PC-3 (cell line): Measurements from ENCODE around the gene CDX2. TPM values are rescaled to one million over a fixed set of nuclear protein-coding genes. Genes with fewer than 3 reads are reported as not detected.

Experiments
- ATAC-seq: fragments of 200-7000 bp; cut with Tn5 transposase; 2 replicates; pipeline ENCODE4 v1.9.1; 2020; ENCODE audit warnings: mild to moderate bottlenecking, moderate library complexity
- BruUV-seq: library from RNA; stranded (reverse); fragments of 400-500 nt; replicated peaks from 2 replicates; lab custom pipeline; 2021; lab: Mats Ljungman, UMichigan
- CTCF ChIA-PET: fragments of 300-600 bp; sonication (Branson Sonifier 250); formaldehyde crosslinking; loops from one replicate; lab custom pipeline; 2022; ENCODE audit warnings: antibody characterized with exemption; lab: Charles Lee
- POLR2A ChIA-PET: fragments of 300-600 bp; sonication (Branson Sonifier 250); formaldehyde crosslinking; loops from one replicate; lab custom pipeline; 2022; ENCODE audit warnings: antibody characterized with exemption; ENCODE audit not compliant: unreplicated experiment; lab: Charles Lee
- DNase-seq: peaks from one replicate; pipeline ENCODE4 v3.0.0-alpha.2; 2015
- H2AFZ ChIP-seq: fragments of 300-600 bp; sonication (generic); 2 replicates; pipeline ENCODE4 v1.6.0; 2016; ENCODE audit warnings: antibody characterized with exemption, low read length
- H3F3A ChIP-seq: fragments of 300-600 bp; sonication (generic); one replicate; pipeline ENCODE4 v1.6.0; 2017; ENCODE audit warnings: antibody characterized with exemption, low read length, control low read depth, mild to moderate bottlenecking; ENCODE audit not compliant: unreplicated experiment
- H3K27ac ChIP-seq: fragments of 300-600 bp; sonication (generic); 2 replicates; pipeline ENCODE4 v1.5.1; 2016; ENCODE audit warnings: mild to moderate bottlenecking, low read length
- H3K27me3 ChIP-seq: fragments of 300-600 bp; sonication (generic); 2 replicates; pipeline ENCODE4 v1.6.1; 2016; ENCODE audit warnings: low read length, mixed read lengths
- H3K36me3 ChIP-seq: fragments of 300-600 bp; sonication (generic); 2 replicates; pipeline ENCODE4 v1.6.1; 2016; ENCODE audit warnings: low read depth, mixed run types, low read length, mixed read lengths
- H3K4me1 ChIP-seq: fragments of 300-600 bp; sonication (generic); 2 replicates; pipeline ENCODE4 v1.5.1; 2016; ENCODE audit warnings: low read length; ENCODE audit not compliant: insufficient read depth
- H3K4me2 ChIP-seq: fragments of 300-600 bp; sonication (generic); 2 replicates; pipeline ENCODE4 v1.6.0; 2016; ENCODE audit warnings: low read length
- H3K4me3 ChIP-seq: fragments of 300-600 bp; sonication (generic); 2 replicates; pipeline ENCODE4 v1.5.1; 2016; ENCODE audit warnings: mild to moderate bottlenecking, low read length, mixed read lengths
- H3K79me2 ChIP-seq: fragments of 300-600 bp; sonication (generic); 2 replicates; pipeline ENCODE4 v1.6.1; 2017; ENCODE audit warnings: low read length, mixed read lengths
- H3K9ac ChIP-seq: fragments of 300-600 bp; sonication (generic); 2 replicates; pipeline ENCODE4 v1.6.0; 2016; ENCODE audit warnings: mild to moderate bottlenecking, low read length
- H3K9me2 ChIP-seq: fragments of 300-600 bp; sonication (generic); replicated peaks from 2 replicates; pipeline ENCODE4 v1.6.1; 2016; ENCODE audit warnings: mixed run types, low read length, mixed read lengths
- H3K9me3 ChIP-seq: fragments of 300-600 bp; sonication (generic); 2 replicates; pipeline ENCODE4 v1.6.1; 2016; ENCODE audit warnings: low read length, mixed read lengths
- H4K20me1 ChIP-seq: fragments of 300-600 bp; sonication (generic); 2 replicates; pipeline ENCODE4 v1.6.1; 2016; ENCODE audit warnings: low read length, mixed read lengths
- CTCF ChIP-seq: fragments of 300-600 bp; sonication (generic); conservative IDR thresholded peaks from 2 replicates; pipeline ENCODE4 v1.5.1; 2017; ENCODE audit warnings: antibody characterized with exemption, low read depth, mild to moderate bottlenecking, low read length
- EZH2 ChIP-seq: fragments of 300-600 bp; sonication (generic); IDR thresholded peaks from one replicate; pipeline ENCODE4 v1.6.1; 2017; ENCODE audit warnings: antibody characterized with exemption, mild to moderate bottlenecking, low read length; ENCODE audit not compliant: unreplicated experiment
- EZH2phosphoT487 ChIP-seq: fragments of 300-600 bp; sonication (generic); IDR thresholded peaks from 2 replicates; pipeline ENCODE4 v1.6.1; 2018; ENCODE audit warnings: mild to moderate bottlenecking, antibody characterized with exemption, low read length, borderline replicate concordance
- intact Hi-C: fragments of 100-400 bp; cut with micrococcal nuclease; formaldehyde crosslinking; loops from 2 replicates; pipeline ENCODE4 v1.9.0; 2023
- total RNA-seq: library from RNA; depleted of rRNA; stranded (reverse); fragments of >200 nt; gene quantifications from 2 replicates; pipeline ENCODE4 v1.2.3, GENCODE V29; 2014

Gene CDX2
- total RNA-seq, 1 experiment from 2014 or later, result 0.62 TPM

- H3K4me2 ChIP-seq, result no peak overlapping the region
- H3F3A ChIP-seq, result no peaks in the 10 kb centered on the region
- no peaks in the 10 kb centered on the region for H3K9me2 ChIP-seq
- peaks cover 49% of the 10 kb centered on the region for H3K27me3 ChIP-seq
- H4K20me1 ChIP-seq, result no peaks in the 10 kb centered on the region
- DNase-seq (no peak), ATAC-seq (no peak)
- H3K79me2 ChIP-seq, result no peaks in the 10 kb centered on the region
- H3K9ac ChIP-seq, result no peak overlapping the region
- BruUV-seq, result no TSS peak
- CTCF ChIA-PET, result no interaction called here
- H2AFZ ChIP-seq, result no peak overlapping the region
- H3K27ac ChIP-seq, result no peak overlapping the region
- TF ChIP-seq EZH2 (no peak), CTCF (no peak), EZH2phosphoT487 (no peak)
- POLR2A ChIA-PET, result no interaction called here
- no peaks in the 10 kb centered on the region for H3K36me3 ChIP-seq
- H3K4me1 ChIP-seq, result no peaks in the 10 kb centered on the region
- intact Hi-C loops, result no loop called here
- no peaks in the 10 kb centered on the region for H3K9me3 ChIP-seq
- H3K4me3 ChIP-seq, result no peak overlapping the region
Observed at GRCh38 chr13:27929868-27930267, 39.2 kb downstream of the CDX2 start.

GRCh38 chr13:27928805-27929753, 40.0 kb downstream of the CDX2 start:
- peaks cover 49% of the 10 kb centered on the region for H3K27me3 ChIP-seq
- CTCF ChIA-PET, result no interaction called here
- BruUV-seq, result no TSS peak

More at GRCh38 chr13:27928805-27929753, 40.0 kb downstream of the CDX2 start:
- Histone ChIP-seq H3K4me2 (no peak overlapping the region), H3K9ac (no peak overlapping the region), H3F3A (no peaks in the 10 kb centered on the region), H3K4me1 (no peaks in the 10 kb centered on the region), H3K4me3 (no peak overlapping the region), H3K9me3 (no peaks in the 10 kb centered on the region), H3K36me3 (no peaks in the 10 kb centered on the region), H3K27ac (no peak overlapping the region), H3K9me2 (no peaks in the 10 kb centered on the region), H4K20me1 (no peaks in the 10 kb centered on the region), H2AFZ (no peak overlapping the region), H3K79me2 (no peaks in the 10 kb centered on the region)
- DNase-seq (no peak), ATAC-seq (no peak)
- no peak for TF ChIP-seq CTCF
- TF ChIP-seq EZH2, result no peak
- TF ChIP-seq EZH2phosphoT487, result no peak
- POLR2A ChIA-PET, result no interaction called here
- intact Hi-C loops, result no loop called here
